SK-N-SH treated with all-trans-retinoic acid at 6 μM for 48 hours (cell line): Measurements from ENCODE around the gene TTLL1.

Experiments
- ARNTL ChIP-seq: fragments of 450-650 bp; formaldehyde crosslinking; IDR thresholded peaks from 2 replicates; pipeline ENCODE4 v1.5.0; 2020; ENCODE audit warnings: low read depth, mild to moderate bottlenecking, moderate library complexity, borderline replicate concordance
- CREB5 ChIP-seq: fragments of 250-450 bp; sonication (Bioruptor Pico); IDR thresholded peaks from 2 replicates; pipeline ENCODE4 v1.5.1; 2020; ENCODE audit warnings: low read depth, mild to moderate bottlenecking, moderate library complexity
- GLIS3 ChIP-seq: fragments of 250-450 bp; sonication (Bioruptor Pico); IDR thresholded peaks from 2 replicates; pipeline ENCODE4 v1.5.0; 2020; ENCODE audit warnings: mild to moderate bottlenecking, moderate library complexity
- PATZ1 ChIP-seq: fragments of 250-450 bp; sonication (Bioruptor Pico); IDR thresholded peaks from 2 replicates; pipeline ENCODE4 v1.8.0; 2020; ENCODE audit warnings: mild to moderate bottlenecking, moderate library complexity, borderline replicate concordance
- RARB ChIP-seq: fragments of 250-450 bp; sonication (Bioruptor Pico); IDR thresholded peaks from 2 replicates; pipeline ENCODE4 v1.8.0; 2021; ENCODE audit warnings: mild to moderate bottlenecking, moderate library complexity
- SNAI2 ChIP-seq: fragments of 250-450 bp; sonication (Bioruptor Pico); IDR thresholded peaks from 2 replicates; pipeline ENCODE4 v1.5.0; 2020; ENCODE audit warnings: mild to moderate bottlenecking, moderate library complexity
- ZFP30 ChIP-seq: fragments of 450-650 bp; formaldehyde crosslinking; IDR thresholded peaks from 2 replicates; pipeline ENCODE4 v1.5.0; 2022; ENCODE audit warnings: mild to moderate bottlenecking, moderate library complexity
- TF ChIP-seq, protein P1 (sequence below): fragments of 250-450 bp; sonication (Bioruptor Pico); IDR thresholded peaks from 2 replicates; pipeline ENCODE4 v1.8.0; 2021; ENCODE audit warnings: low read depth, mild to moderate bottlenecking, moderate library complexity, borderline replicate concordance

DNA sequence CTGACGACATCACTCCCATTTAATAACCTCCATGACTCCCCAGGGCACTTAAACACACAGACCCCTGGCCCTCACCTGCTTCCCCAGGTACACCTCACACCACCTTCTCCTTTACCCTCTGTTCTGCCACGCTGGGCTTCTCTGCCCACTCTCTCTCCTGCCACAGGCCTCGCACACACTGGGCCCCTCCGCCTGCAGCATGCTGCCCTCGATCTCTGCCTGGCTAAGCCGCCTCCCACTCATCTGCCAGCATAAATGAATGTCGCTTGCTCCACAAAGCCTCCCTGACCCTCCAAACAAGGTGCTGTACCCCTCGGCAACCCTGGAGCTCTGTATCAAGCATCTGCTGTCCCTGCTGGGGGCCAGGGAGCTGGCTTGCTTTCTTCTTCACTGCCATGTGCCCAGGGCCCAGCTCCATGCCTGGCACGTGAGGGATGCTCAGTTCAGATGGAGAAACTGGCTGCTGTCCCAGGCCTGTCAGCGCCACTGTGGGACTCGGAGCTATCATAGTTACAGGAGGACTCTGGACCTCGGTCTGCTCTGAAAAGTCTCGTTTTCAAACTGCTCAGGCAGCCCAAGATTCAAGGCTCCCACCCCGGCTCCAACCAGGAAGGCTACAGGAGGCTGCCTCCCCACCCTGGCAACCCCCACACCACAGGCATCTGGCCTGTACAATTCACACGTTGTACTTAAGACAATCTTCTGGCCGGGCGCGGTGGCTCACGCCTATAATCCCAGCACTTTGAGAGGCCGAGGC is 11.9 kb downstream of the TTLL1 start:
- TF ChIP-seq, protein P1, sequence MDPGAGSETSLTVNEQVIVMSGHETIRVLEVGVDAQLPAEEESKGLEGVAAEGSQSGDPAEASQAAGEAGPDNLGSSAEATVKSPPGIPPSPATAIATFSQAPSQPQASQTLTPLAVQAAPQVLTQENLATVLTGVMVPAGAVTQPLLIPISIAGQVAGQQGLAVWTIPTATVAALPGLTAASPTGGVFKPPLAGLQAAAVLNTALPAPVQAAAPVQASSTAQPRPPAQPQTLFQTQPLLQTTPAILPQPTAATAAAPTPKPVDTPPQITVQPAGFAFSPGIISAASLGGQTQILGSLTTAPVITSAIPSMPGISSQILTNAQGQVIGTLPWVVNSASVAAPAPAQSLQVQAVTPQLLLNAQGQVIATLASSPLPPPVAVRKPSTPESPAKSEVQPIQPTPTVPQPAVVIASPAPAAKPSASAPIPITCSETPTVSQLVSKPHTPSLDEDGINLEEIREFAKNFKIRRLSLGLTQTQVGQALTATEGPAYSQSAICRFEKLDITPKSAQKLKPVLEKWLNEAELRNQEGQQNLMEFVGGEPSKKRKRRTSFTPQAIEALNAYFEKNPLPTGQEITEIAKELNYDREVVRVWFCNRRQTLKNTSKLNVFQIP (CRISPR knock-in tag): no peak
- no peak for TF ChIP-seq RARB
- no peak for TF ChIP-seq SNAI2 (CRISPR knock-in tag)
- TF ChIP-seq CREB5 (CRISPR knock-in tag): no peak
- TF ChIP-seq GLIS3 (CRISPR knock-in tag): no peak
- no peak for TF ChIP-seq ARNTL (CRISPR knock-in tag)
- no peak for TF ChIP-seq ZFP30 (CRISPR knock-in tag)
- TF ChIP-seq PATZ1 (CRISPR knock-in tag): no peak
